Cardiac muscle cell (in vitro differentiated cells and primary cell): Measurements from ENCODE around the gene NHLRC2. TPM values are rescaled to one million over a fixed set of nuclear protein-coding genes. Genes with fewer than 3 reads are reported as not detected.

Source experiments
- DNase-seq, 2 donors: peaks; one replicate each; pipeline versions ENCODE4 v3.0.0 to v3.0.0-alpha.2; 2010 to 2017; ENCODE audit warnings: low read depth in 1 of 2, low spot score in 1 of 2
- H3K27ac ChIP-seq: fragments of 200-600 bp; sonication (generic); 2 replicates; pipeline ENCODE4 v1.5.1; 2016
- H3K27me3 ChIP-seq: fragments of 200-600 bp; sonication (generic); 2 replicates; pipeline ENCODE4 v1.6.0; 2016; ENCODE audit warnings: control low read depth
- H3K36me3 ChIP-seq: fragments of 200-600 bp; sonication (generic); 2 replicates; pipeline ENCODE4 v1.5.1; 2016; ENCODE audit warnings: control low read depth
- H3K4me1 ChIP-seq: fragments of 200-600 bp; sonication (generic); 2 replicates; pipeline ENCODE4 v1.8.1; 2017; ENCODE audit warnings: low read depth, mild to moderate bottlenecking, mixed run types
- H3K4me3 ChIP-seq: fragments of 200-600 bp; sonication (generic); 2 replicates; pipeline ENCODE4 v1.5.1; 2016; ENCODE audit warnings: mild to moderate bottlenecking
- H3K9me3 ChIP-seq: fragments of 200-600 bp; sonication (generic); 2 replicates; pipeline ENCODE4 v1.5.1; 2017; ENCODE audit warnings: low read depth, mild to moderate bottlenecking, control low read depth
- polyA plus RNA-seq: library from polyadenylated mRNA; unstranded; fragments of >200 nt; fragmentation: Nextera tagmentation; extraction: Ambion mirVana; gene quantifications from 2 replicates; pipeline ENCODE4 v1.2.1, GENCODE V29; 2016
- total RNA-seq: library from RNA; depleted of rRNA; stranded (reverse); fragments of >200 nt; gene quantifications from 2 replicates; pipeline ENCODE4 v1.2.3, GENCODE V29; 2016
- TF ChIP-seq, protein P1 (sequence below): IDR thresholded peaks from 2 replicates; pipeline ENCODE4 v1.5.1; 2012; ENCODE audit warnings: low read depth, mild to moderate bottlenecking, low read length

The NHLRC2 gene
- total and polyA plus RNA-seq, 2 experiments from 2014 or later = 14.0 to 99.6 TPM

DNA sequence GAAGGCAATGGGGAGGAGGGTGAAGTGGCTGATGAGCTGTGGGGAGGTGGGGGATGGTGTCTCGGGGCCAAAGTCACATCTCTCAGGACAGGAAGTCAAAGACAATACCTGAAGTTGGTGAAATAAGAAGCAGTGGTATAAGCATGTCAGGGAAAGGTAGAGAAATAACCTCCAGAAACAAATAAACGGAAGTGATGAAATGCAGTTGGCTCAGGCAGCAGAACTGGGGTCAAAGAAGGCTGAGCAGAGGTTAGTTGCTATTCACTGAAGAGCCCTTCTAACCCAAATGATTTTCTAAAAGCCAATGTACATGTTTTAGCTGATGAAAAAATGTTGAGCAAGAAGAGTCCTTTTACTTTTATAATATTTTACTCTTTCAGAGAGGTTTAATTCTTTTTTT is 110.6 kb downstream of the NHLRC2 start:
- no peaks in the 10 kb centered on the region for H3K27me3 ChIP-seq
- DNase-seq = no peak
- TF ChIP-seq, protein P1, sequence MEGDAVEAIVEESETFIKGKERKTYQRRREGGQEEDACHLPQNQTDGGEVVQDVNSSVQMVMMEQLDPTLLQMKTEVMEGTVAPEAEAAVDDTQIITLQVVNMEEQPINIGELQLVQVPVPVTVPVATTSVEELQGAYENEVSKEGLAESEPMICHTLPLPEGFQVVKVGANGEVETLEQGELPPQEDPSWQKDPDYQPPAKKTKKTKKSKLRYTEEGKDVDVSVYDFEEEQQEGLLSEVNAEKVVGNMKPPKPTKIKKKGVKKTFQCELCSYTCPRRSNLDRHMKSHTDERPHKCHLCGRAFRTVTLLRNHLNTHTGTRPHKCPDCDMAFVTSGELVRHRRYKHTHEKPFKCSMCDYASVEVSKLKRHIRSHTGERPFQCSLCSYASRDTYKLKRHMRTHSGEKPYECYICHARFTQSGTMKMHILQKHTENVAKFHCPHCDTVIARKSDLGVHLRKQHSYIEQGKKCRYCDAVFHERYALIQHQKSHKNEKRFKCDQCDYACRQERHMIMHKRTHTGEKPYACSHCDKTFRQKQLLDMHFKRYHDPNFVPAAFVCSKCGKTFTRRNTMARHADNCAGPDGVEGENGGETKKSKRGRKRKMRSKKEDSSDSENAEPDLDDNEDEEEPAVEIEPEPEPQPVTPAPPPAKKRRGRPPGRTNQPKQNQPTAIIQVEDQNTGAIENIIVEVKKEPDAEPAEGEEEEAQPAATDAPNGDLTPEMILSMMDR = no peak
- H3K27ac ChIP-seq = no peak overlapping the region
- H3K9me3 ChIP-seq = no peaks in the 10 kb centered on the region
- H3K4me1 ChIP-seq = peaks cover 4% of the 10 kb centered on the region
- H3K36me3 ChIP-seq = no peaks in the 10 kb centered on the region
- H3K4me3 ChIP-seq = no peak overlapping the region

DNA sequence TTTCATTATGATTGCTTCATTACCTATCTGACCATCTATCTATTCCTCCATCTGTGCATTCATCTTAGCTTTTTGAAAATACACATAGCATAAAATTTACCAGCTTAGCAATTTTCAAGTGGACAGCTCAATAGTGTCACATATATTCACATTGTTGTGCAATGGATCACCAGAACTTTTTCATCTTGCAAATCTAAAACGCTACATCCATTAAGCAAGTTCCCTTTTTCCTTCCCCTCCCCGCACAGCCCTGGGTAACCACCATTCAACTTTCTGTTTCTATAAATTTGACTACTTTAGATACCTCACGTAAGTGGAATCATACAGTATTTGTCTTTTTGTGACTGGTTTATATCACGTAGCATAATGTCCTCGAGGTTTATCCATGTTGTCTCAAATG is 111.2 kb downstream of the NHLRC2 start:
- TF ChIP-seq, protein P1 = no peak
- H3K9me3 ChIP-seq = no peaks in the 10 kb centered on the region
- H3K27me3 ChIP-seq = no peaks in the 10 kb centered on the region
- H3K27ac ChIP-seq = no peak overlapping the region
- no peak for DNase-seq
- H3K36me3 ChIP-seq = no peaks in the 10 kb centered on the region
- no peak overlapping the region for H3K4me3 ChIP-seq
- H3K4me1 ChIP-seq = peaks cover 4% of the 10 kb centered on the region

Other genes starting within 250 kb of the NHLRC2 start
- gene NRAP, start 190.6 kb upstream of the NHLRC2 start, total RNA-seq = 0.12 TPM in 1 of 2 replicates, not detected in the other
- gene NRAP, start 190.6 kb upstream of the NHLRC2 start, polyA plus RNA-seq = 0.11 TPM in 1 of 2 replicates, not detected in the other
- gene CASP7, start 174.7 kb upstream of the NHLRC2 start, total RNA-seq = 3.3 and 11.8 TPM in 2 replicates
- 7.8 and 9.3 TPM in 2 replicates for gene CASP7, start 174.7 kb upstream of the NHLRC2 start, polyA plus RNA-seq
- gene PLEKHS1, start 103.0 kb upstream of the NHLRC2 start, total RNA-seq = not detected in 2 replicates
- gene PLEKHS1, start 103.0 kb upstream of the NHLRC2 start, polyA plus RNA-seq = not detected in 2 replicates
- gene DCLRE1A, start 579 bp upstream of the NHLRC2 start, total RNA-seq = 6.3 and 6.6 TPM in 2 replicates
- 4.8 and 7.3 TPM in 2 replicates for gene DCLRE1A, start 579 bp upstream of the NHLRC2 start, polyA plus RNA-seq
- gene ADRB1, start 189.2 kb downstream of the NHLRC2 start, total RNA-seq = 0.42 and 0.69 TPM in 2 replicates
- 0.28 and 1.6 TPM in 2 replicates for gene ADRB1, start 189.2 kb downstream of the NHLRC2 start, polyA plus RNA-seq